Activated T-cell treated with anti-CD3 and anti-CD28 coated beads, Interleukin-2, amount 50 U/mL, for 24 hours (primary cell): ENCODE data around the gene TRIM4.

Experiments used
- DNase-seq: peaks from one replicate; pipeline ENCODE4 v3.0.0-alpha.2; 2020
- H3K27ac Mint-ChIP-seq: 2 replicates; pipeline ENCODE4 v1.8.0; 2020; ENCODE audit warnings: mild to moderate bottlenecking, mixed read lengths
- H3K27me3 Mint-ChIP-seq: 2 replicates; pipeline ENCODE4 v1.8.0; 2020; ENCODE audit warnings: mixed read lengths
- H3K36me3 Mint-ChIP-seq: 2 replicates; pipeline ENCODE4 v1.8.0; 2020; ENCODE audit warnings: low read depth, mixed read lengths
- H3K4me1 Mint-ChIP-seq: 2 replicates; pipeline ENCODE4 v1.8.0; 2020; ENCODE audit warnings: low read depth, mixed read lengths
- H3K4me3 Mint-ChIP-seq: 2 replicates; pipeline ENCODE4 v1.8.0; 2020; ENCODE audit warnings: mild to moderate bottlenecking, moderate library complexity, mixed read lengths
- H3K9me3 Mint-ChIP-seq: 2 replicates; pipeline ENCODE4 v1.8.0; 2020; ENCODE audit warnings: mixed read lengths

Gene TRIM4

DNA sequence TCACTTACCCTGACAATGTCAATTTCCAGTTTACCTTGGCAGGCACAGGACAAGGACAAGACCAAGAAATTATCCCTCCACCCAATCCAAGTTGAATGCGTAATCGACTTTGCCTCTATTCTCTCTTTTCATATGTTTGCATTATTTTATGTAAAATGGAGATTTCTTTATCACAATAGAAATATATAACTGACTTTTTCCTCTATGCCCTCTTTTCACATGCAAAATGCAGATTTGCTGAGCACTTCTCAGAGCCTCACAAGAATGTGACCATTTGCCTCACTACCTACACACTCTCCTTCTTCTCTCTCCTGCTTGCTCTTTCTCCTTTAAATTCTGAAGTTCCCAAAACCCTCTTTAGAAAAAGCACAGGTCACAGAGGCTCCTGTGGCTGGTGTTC, 76.4 kb downstream of the TRIM4 start:
- no peaks in the 10 kb centered on the region for H3K27me3 Mint-ChIP-seq
- no peaks in the 10 kb centered on the region for H3K36me3 Mint-ChIP-seq
- H3K4me3 Mint-ChIP-seq, result no peak overlapping the region
- DNase-seq, result no peak
- no peaks in the 10 kb centered on the region for H3K9me3 Mint-ChIP-seq
- H3K27ac Mint-ChIP-seq, result no peak overlapping the region
- H3K4me1 Mint-ChIP-seq, result peaks cover 14% of the 10 kb centered on the region
